SU-DHL-6 (cell line): ENCODE data around the gene ZFYVE9.

ENCODE experiments used
- EZH2phosphoT487 ChIP-seq: fragments of 200-600 bp; sonication (generic), shearing (Covaris generic); conservative IDR thresholded peaks from 2 replicates; pipeline ENCODE4 v1.6.1; 2018; ENCODE audit warnings: mild to moderate bottlenecking, antibody characterized with exemption, low read length, moderate library complexity, mixed read lengths
- TF ChIP-seq, protein P1 (sequence below): fragments of 200-600 bp; sonication (generic); IDR thresholded peaks from one replicate; pipeline ENCODE4 v1.5.1; 2017; ENCODE audit warnings: antibody characterized with exemption, mild to moderate bottlenecking, low read length, moderate library complexity; ENCODE audit not compliant: insufficient read depth, poor library complexity, severe bottlenecking

DNA sequence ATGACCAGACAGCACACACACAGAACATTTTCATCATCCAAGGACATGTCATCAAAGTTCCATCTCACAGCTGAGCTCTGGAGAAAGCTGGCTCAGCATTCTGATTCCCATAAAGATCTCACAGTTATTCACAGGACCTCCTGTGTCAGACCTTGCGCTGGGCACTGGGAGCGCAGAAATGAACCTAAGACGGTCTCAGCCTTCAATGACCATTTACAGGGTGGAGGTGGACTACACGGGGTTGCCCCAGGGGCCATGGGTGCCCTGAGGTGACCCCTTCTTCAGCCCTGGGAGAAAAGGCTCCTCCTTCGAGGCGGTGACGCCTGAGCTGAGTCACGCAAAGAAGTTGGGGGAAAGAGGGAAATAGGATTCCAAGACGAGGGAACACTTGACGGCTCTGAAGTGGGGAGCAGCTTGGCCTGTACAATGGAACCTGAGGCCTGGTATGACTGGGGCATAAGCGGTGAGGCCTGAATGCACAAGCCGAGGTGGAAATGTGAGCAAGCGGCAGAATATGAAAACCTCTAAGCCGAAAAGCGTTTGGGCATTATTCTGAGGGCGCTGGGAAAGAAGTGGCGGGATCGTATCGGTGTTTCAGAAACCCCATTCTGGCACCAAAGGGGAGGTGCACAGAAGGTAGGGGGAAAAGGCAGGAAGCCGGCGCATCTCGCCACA is 223.3 kb downstream of the ZFYVE9 start:
- TF ChIP-seq, protein P1, sequence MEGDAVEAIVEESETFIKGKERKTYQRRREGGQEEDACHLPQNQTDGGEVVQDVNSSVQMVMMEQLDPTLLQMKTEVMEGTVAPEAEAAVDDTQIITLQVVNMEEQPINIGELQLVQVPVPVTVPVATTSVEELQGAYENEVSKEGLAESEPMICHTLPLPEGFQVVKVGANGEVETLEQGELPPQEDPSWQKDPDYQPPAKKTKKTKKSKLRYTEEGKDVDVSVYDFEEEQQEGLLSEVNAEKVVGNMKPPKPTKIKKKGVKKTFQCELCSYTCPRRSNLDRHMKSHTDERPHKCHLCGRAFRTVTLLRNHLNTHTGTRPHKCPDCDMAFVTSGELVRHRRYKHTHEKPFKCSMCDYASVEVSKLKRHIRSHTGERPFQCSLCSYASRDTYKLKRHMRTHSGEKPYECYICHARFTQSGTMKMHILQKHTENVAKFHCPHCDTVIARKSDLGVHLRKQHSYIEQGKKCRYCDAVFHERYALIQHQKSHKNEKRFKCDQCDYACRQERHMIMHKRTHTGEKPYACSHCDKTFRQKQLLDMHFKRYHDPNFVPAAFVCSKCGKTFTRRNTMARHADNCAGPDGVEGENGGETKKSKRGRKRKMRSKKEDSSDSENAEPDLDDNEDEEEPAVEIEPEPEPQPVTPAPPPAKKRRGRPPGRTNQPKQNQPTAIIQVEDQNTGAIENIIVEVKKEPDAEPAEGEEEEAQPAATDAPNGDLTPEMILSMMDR: no peak
- no peak for TF ChIP-seq EZH2phosphoT487
